ENCODE data around the gene SIPA1L3.

DNA sequence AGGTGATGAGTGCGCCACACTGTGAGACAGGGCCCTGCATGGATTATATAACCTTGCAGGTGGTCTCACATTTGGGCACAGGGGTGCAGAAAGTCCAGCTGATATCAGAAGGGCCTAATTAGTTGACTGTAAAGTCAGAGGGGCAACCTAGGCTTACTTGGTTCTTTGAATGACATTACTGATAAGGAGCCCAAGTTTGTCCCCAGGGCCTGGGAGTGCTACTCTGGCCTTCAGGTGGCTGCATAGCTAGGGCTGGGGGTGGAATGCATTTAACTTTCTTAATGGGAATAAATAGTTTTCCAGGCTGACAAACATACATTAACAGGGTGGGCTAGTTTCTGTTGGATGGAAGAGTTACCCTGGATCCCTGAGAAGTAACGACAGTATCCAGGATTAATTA lies 3.9 kb upstream of the SIPA1L3 start:
- TF ChIP-seq CTCF (IDR thresholded peaks at IDR 0.05) (no peak), POLR2A (IDR thresholded peaks at IDR 0.05) (no peak)

Measured in lower leg skin (tissue), 3 donors.